Mucosa of stomach (tissue), 1 donor: ENCODE results near the gene ADM2.

Experiments used
- H3K27me3 ChIP-seq: one replicate; pipeline ENCODE4 v1.7.0; 2013; ENCODE audit warnings: mild to moderate bottlenecking, low read length; ENCODE audit not compliant: control insufficient read depth, insufficient read depth
- H3K36me3 ChIP-seq: one replicate; pipeline ENCODE4 v1.7.0; 2013; ENCODE audit warnings: low read length; ENCODE audit not compliant: control insufficient read depth, insufficient read depth
- H3K4me1 ChIP-seq: one replicate; pipeline ENCODE4 v1.7.0; 2013; ENCODE audit warnings: mild to moderate bottlenecking, low read length; ENCODE audit not compliant: control insufficient read depth, insufficient read depth
- H3K4me3 ChIP-seq: one replicate; pipeline ENCODE4 v1.7.0; 2013; ENCODE audit warnings: low read length
- H3K9ac ChIP-seq: one replicate; pipeline ENCODE4 v1.7.0; 2013; ENCODE audit warnings: mild to moderate bottlenecking, low read length, moderate library complexity
- H3K9me3 ChIP-seq: one replicate; pipeline ENCODE4 v1.7.0; 2013; ENCODE audit warnings: mild to moderate bottlenecking, low read length, moderate library complexity; ENCODE audit not compliant: control insufficient read depth
- donor health status: Pancreatic carcinoma.

The ADM2 gene

GRCh38 chr22:50463188-50463900 lies 18.0 kb upstream of the ADM2 start:
- H3K27me3 ChIP-seq: no peaks in the 10 kb centered on the region
- no peak overlapping the region for H3K4me3 ChIP-seq
- no peak overlapping the region for H3K9ac ChIP-seq
- peaks cover 34% of the 10 kb centered on the region for H3K36me3 ChIP-seq
- no peaks in the 10 kb centered on the region for H3K9me3 ChIP-seq
- H3K4me1 ChIP-seq: peaks cover 9% of the 10 kb centered on the region

GRCh38 chr22:50464451-50464850 lies 16.9 kb upstream of the ADM2 start:
- no peaks in the 10 kb centered on the region for H3K27me3 ChIP-seq
- H3K36me3 ChIP-seq: peaks cover 34% of the 10 kb centered on the region
- H3K4me1 ChIP-seq: peaks cover 16% of the 10 kb centered on the region
- H3K9ac ChIP-seq: no peak overlapping the region
- no peaks in the 10 kb centered on the region for H3K9me3 ChIP-seq
- no peak overlapping the region for H3K4me3 ChIP-seq

GRCh38 chr22:50465066-50465930 lies 16.0 kb upstream of the ADM2 start:
- Histone ChIP-seq H3K4me1 (peaks cover 24% of the 10 kb centered on the region), H3K36me3 (peaks cover 29% of the 10 kb centered on the region), H3K27me3 (no peaks in the 10 kb centered on the region), H3K9me3 (no peaks in the 10 kb centered on the region), H3K4me3 (no peak overlapping the region), H3K9ac (no peak overlapping the region)

GRCh38 chr22:50467341-50467740 lies 14.0 kb upstream of the ADM2 start:
- no peak overlapping the region for H3K9ac ChIP-seq
- no peaks in the 10 kb centered on the region for H3K9me3 ChIP-seq
- H3K36me3 ChIP-seq: peaks cover 14% of the 10 kb centered on the region
- peaks cover 36% of the 10 kb centered on the region for H3K4me1 ChIP-seq
- H3K4me3 ChIP-seq: no peak overlapping the region
- no peaks in the 10 kb centered on the region for H3K27me3 ChIP-seq

GRCh38 chr22:50467773-50468440 lies 13.4 kb upstream of the ADM2 start:
- Histone ChIP-seq H3K36me3 (peaks cover 10% of the 10 kb centered on the region), H3K4me1 (peaks cover 42% of the 10 kb centered on the region)

GRCh38 chr22:50468626-50469025 lies 12.7 kb upstream of the ADM2 start:
- Histone ChIP-seq H3K9ac (peak overlapping the region; percentile 31), H3K36me3 (peaks cover 8% of the 10 kb centered on the region)

More at GRCh38 chr22:50467773-50468440, 13.4 kb upstream of the ADM2 start:
- no peak overlapping the region for H3K4me3 ChIP-seq
- H3K9me3 ChIP-seq: no peaks in the 10 kb centered on the region
- H3K9ac ChIP-seq: no peak overlapping the region
- no peaks in the 10 kb centered on the region for H3K27me3 ChIP-seq

GRCh38 chr22:50469377-50470305 lies 11.7 kb upstream of the ADM2 start:
- Histone ChIP-seq H3K9me3 (no peaks in the 10 kb centered on the region), H3K9ac (peak overlapping the region; percentile 59), H3K4me3 (no peak overlapping the region), H3K36me3 (peaks cover 8% of the 10 kb centered on the region), H3K27me3 (no peaks in the 10 kb centered on the region), H3K4me1 (peaks cover 53% of the 10 kb centered on the region)

More at GRCh38 chr22:50468626-50469025, 12.7 kb upstream of the ADM2 start:
- Histone ChIP-seq H3K9me3 (no peaks in the 10 kb centered on the region), H3K4me3 (no peak overlapping the region), H3K27me3 (no peaks in the 10 kb centered on the region), H3K4me1 (peaks cover 49% of the 10 kb centered on the region)

- no peaks in the 10 kb centered on the region for H3K27me3 ChIP-seq
- H3K9ac ChIP-seq: peak overlapping the region; percentile 59
- peak overlapping the region; percentile 20 for H3K4me3 ChIP-seq
- peaks cover 8% of the 10 kb centered on the region for H3K36me3 ChIP-seq
- H3K4me1 ChIP-seq: peaks cover 57% of the 10 kb centered on the region
- H3K9me3 ChIP-seq: no peaks in the 10 kb centered on the region
These were observed 10.9 kb upstream of the ADM2 start for GRCh38 chr22:50470491-50470890.

GRCh38 chr22:50471197-50471847 lies 10.0 kb upstream of the ADM2 start:
- H3K4me3 ChIP-seq: peak overlapping the region; percentile 20
- H3K9ac ChIP-seq: peak overlapping the region; percentile 59
- no peaks in the 10 kb centered on the region for H3K9me3 ChIP-seq
- peaks cover 59% of the 10 kb centered on the region for H3K4me1 ChIP-seq
- peaks cover 8% of the 10 kb centered on the region for H3K36me3 ChIP-seq
- H3K27me3 ChIP-seq: no peaks in the 10 kb centered on the region

- H3K9ac ChIP-seq: peak overlapping the region; percentile 59
- no peaks in the 10 kb centered on the region for H3K27me3 ChIP-seq
- H3K4me3 ChIP-seq: no peak overlapping the region
- H3K9me3 ChIP-seq: no peaks in the 10 kb centered on the region
- peaks cover 59% of the 10 kb centered on the region for H3K4me1 ChIP-seq
- peaks cover 4% of the 10 kb centered on the region for H3K36me3 ChIP-seq
These were observed 9.4 kb upstream of the ADM2 start for GRCh38 chr22:50471962-50472361.

GRCh38 chr22:50473088-50473487 lies 8.3 kb upstream of the ADM2 start:
- no peaks in the 10 kb centered on the region for H3K36me3 ChIP-seq
- peaks cover 59% of the 10 kb centered on the region for H3K4me1 ChIP-seq
- H3K27me3 ChIP-seq: no peaks in the 10 kb centered on the region
- H3K4me3 ChIP-seq: no peak overlapping the region
- H3K9ac ChIP-seq: peak overlapping the region; percentile 64
- no peaks in the 10 kb centered on the region for H3K9me3 ChIP-seq
